Measurements from ENCODE around the gene MAST1. TPM values are rescaled to one million over a fixed set of nuclear protein-coding genes. Genes with fewer than 3 reads are reported as not detected.

Gene MAST1
- total RNA-seq, 1 experiment from 2014 or later = 11.2 TPM

- H3K27me3 ChIP-seq (ENCODE audit: low read length) = no peaks in the 10 kb centered on the region
- no peak overlapping the region for H3K27ac ChIP-seq (ENCODE audit: low read length)
- no peak overlapping the region for H2AFZ ChIP-seq (ENCODE audit: low read length)
- no peak for DNase-seq
- H3K36me3 ChIP-seq (ENCODE audit: low read depth, low read length) = peaks cover 15% of the 10 kb centered on the region
- H3K9ac ChIP-seq (ENCODE audit: low read length) = no peak overlapping the region
- no peaks in the 10 kb centered on the region for H4K20me1 ChIP-seq (ENCODE audit: low read length)
- no peaks in the 10 kb centered on the region for H3K9me2 ChIP-seq (replicated peaks; ENCODE audit: low read length)
- no TSS peak for BruUV-seq (replicated peaks)
- intact Hi-C loops (cut with micrococcal nuclease) = loop anchor here (5.0 kb wide), 1 partner anchor 37 kb away; the partner anchor contains the start of gene MAST1
- CTCF ChIA-PET = interaction anchor here (1.1 kb wide), 2 partner anchors 22 to 48 kb away, joined by 3 to 4 read pairs; no protein-coding TSS in a partner anchor
- POLR2A ChIA-PET (ENCODE audit: unreplicated experiment) = no interaction called here
- TF ChIP-seq EZH2phosphoT487 (IDR thresholded peaks at IDR 0.05; ENCODE audit: borderline replicate concordance, low read length) = no peak
- peaks cover 28% of the 10 kb centered on the region for H3K79me2 ChIP-seq (ENCODE audit: low read length)
- H3K4me3 ChIP-seq (ENCODE audit: low read length) = peak overlapping the region; percentile 81
- no peaks in the 10 kb centered on the region for H3F3A ChIP-seq (ENCODE audit: low read length, unreplicated experiment)
- peak overlapping the region; percentile 91 for H3K4me2 ChIP-seq (ENCODE audit: low read length)
- H3K9me3 ChIP-seq (ENCODE audit: low read length) = no peaks in the 10 kb centered on the region
- ATAC-seq = no peak
- peaks cover 20% of the 10 kb centered on the region for H3K4me1 ChIP-seq (ENCODE audit: insufficient read depth, low read length)
Observed at GRCh38 chr19:12799742-12800465, 38.4 kb upstream of the MAST1 start.

- H3K4me2 ChIP-seq (ENCODE audit: low read length) = peak overlapping the region; percentile 91
- no peaks in the 10 kb centered on the region for H3K9me3 ChIP-seq (ENCODE audit: low read length)
- TF ChIP-seq EZH2phosphoT487 (IDR thresholded peaks at IDR 0.05; ENCODE audit: borderline replicate concordance, low read length) = no peak
- TF ChIP-seq, protein P1, sequence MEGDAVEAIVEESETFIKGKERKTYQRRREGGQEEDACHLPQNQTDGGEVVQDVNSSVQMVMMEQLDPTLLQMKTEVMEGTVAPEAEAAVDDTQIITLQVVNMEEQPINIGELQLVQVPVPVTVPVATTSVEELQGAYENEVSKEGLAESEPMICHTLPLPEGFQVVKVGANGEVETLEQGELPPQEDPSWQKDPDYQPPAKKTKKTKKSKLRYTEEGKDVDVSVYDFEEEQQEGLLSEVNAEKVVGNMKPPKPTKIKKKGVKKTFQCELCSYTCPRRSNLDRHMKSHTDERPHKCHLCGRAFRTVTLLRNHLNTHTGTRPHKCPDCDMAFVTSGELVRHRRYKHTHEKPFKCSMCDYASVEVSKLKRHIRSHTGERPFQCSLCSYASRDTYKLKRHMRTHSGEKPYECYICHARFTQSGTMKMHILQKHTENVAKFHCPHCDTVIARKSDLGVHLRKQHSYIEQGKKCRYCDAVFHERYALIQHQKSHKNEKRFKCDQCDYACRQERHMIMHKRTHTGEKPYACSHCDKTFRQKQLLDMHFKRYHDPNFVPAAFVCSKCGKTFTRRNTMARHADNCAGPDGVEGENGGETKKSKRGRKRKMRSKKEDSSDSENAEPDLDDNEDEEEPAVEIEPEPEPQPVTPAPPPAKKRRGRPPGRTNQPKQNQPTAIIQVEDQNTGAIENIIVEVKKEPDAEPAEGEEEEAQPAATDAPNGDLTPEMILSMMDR (conservative IDR thresholded peaks at IDR 0.05; ENCODE audit: low read depth, low read length) = no peak
- no peak for TF ChIP-seq EZH2 (IDR thresholded peaks at IDR 0.05; ENCODE audit: low read length, unreplicated experiment)
- H3K36me3 ChIP-seq (ENCODE audit: low read depth, low read length) = peaks cover 15% of the 10 kb centered on the region
- H3K27me3 ChIP-seq (ENCODE audit: low read length) = no peaks in the 10 kb centered on the region
- H3K4me1 ChIP-seq (ENCODE audit: insufficient read depth, low read length) = peaks cover 20% of the 10 kb centered on the region
- H3K79me2 ChIP-seq (ENCODE audit: low read length) = peaks cover 28% of the 10 kb centered on the region
- no peaks in the 10 kb centered on the region for H4K20me1 ChIP-seq (ENCODE audit: low read length)
- no peak for ATAC-seq
- CTCF ChIA-PET = interaction anchor here (1.1 kb wide), 1 partner anchor 47 kb away, joined by 3 read pairs; no protein-coding TSS in a partner anchor
- BruUV-seq (replicated peaks) = no TSS peak
- peak overlapping the region; percentile 81 for H3K4me3 ChIP-seq (ENCODE audit: low read length)
- POLR2A ChIA-PET (ENCODE audit: unreplicated experiment) = interaction anchor here (0.6 kb wide), 1 partner anchor 34 kb away, joined by 4 read pairs; no protein-coding TSS in a partner anchor
- no peak overlapping the region for H3K27ac ChIP-seq (ENCODE audit: low read length)
- intact Hi-C loops (cut with micrococcal nuclease) = loop anchor here (5.0 kb wide), 1 partner anchor 37 kb away; the partner anchor contains the start of gene MAST1
- no peaks in the 10 kb centered on the region for H3F3A ChIP-seq (ENCODE audit: low read length, unreplicated experiment)
- H3K9me2 ChIP-seq (replicated peaks; ENCODE audit: low read length) = no peaks in the 10 kb centered on the region
- peak overlapping the region; percentile 84; the same call in 1 of the 2 replicates for H3K9ac ChIP-seq (ENCODE audit: low read length)
- no peak overlapping the region for H2AFZ ChIP-seq (ENCODE audit: low read length)
- DNase-seq = no peak
Observed at GRCh38 chr19:12800466-12800770, 37.9 kb upstream of the MAST1 start.

DNA sequence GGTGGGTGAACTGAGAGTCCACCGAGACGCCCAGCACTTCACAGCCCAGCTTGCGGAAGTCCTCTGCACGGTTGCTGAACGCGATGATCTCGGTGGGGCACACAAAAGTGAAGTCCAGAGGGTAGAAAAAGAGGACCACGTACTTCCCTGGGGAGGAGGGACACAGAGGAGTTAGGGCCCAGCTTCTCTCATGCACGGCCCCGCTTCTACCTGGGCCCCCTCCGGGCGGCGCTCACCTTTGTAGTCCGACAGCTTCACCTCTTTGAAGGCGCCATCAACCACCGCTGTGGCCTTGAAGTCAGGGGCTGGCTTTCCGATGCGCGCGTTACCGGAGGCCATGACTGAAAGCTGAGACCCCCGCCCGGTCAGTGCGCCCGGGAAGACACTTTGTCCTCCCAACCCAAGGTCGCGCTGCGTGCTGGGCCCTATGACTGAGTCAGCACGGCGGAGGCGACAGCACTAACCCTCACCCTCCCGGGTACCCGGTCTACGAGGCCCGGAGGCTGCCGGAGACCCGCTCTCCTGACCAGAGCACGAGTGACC, 37.3 kb upstream of the MAST1 start:
- no peaks in the 10 kb centered on the region for H4K20me1 ChIP-seq (ENCODE audit: low read length)
- H3K9ac ChIP-seq (ENCODE audit: low read length) = peak overlapping the region; percentile 84
- no peaks in the 10 kb centered on the region for H3K9me3 ChIP-seq (ENCODE audit: low read length)
- H3F3A ChIP-seq (ENCODE audit: low read length, unreplicated experiment) = no peaks in the 10 kb centered on the region
- H3K4me1 ChIP-seq (ENCODE audit: insufficient read depth, low read length) = peaks cover 19% of the 10 kb centered on the region
- no peaks in the 10 kb centered on the region for H3K9me2 ChIP-seq (replicated peaks; ENCODE audit: low read length)
- BruUV-seq (replicated peaks) = TSS peak; percentile 53
- H3K4me2 ChIP-seq (ENCODE audit: low read length) = peak overlapping the region; percentile 91
- H3K36me3 ChIP-seq (ENCODE audit: low read depth, low read length) = peaks cover 15% of the 10 kb centered on the region
- H3K27me3 ChIP-seq (ENCODE audit: low read length) = no peaks in the 10 kb centered on the region
- H3K79me2 ChIP-seq (ENCODE audit: low read length) = peaks cover 28% of the 10 kb centered on the region
- DNase-seq (peak; percentile 22), ATAC-seq (peak; percentile 24)
- no peak overlapping the region; the same call in 1 of the 2 replicates for H3K27ac ChIP-seq (ENCODE audit: low read length)
- TF ChIP-seq, protein P1 (conservative IDR thresholded peaks at IDR 0.05; ENCODE audit: low read depth, low read length) = 0 out of 2 replicates have a peak, but pooled peaks have one; percentile 29
- TF ChIP-seq EZH2 (IDR thresholded peaks at IDR 0.05; ENCODE audit: low read length, unreplicated experiment) = no peak
- ChIA-PET CTCF (interaction anchor here (1.1 kb wide), 1 partner anchor 47 kb away, joined by 3 read pairs; no protein-coding TSS in a partner anchor), POLR2A (ENCODE audit: unreplicated experiment) (interaction anchor here (0.6 kb wide), 1 partner anchor 35 kb away, joined by 4 read pairs; no protein-coding TSS in a partner anchor)
- intact Hi-C loops (cut with micrococcal nuclease) = loop anchor here (5.0 kb wide), 1 partner anchor 36 kb away; the partner anchor contains the start of gene MAST1
- H2AFZ ChIP-seq (ENCODE audit: low read length) = peak overlapping the region; percentile 91
- H3K4me3 ChIP-seq (ENCODE audit: low read length) = peak overlapping the region; percentile 81

All from PC-3 (cell line).